OCI-LY7 (cell line): ENCODE data around the gene ISG15.

Experiments used
- CTCF ChIP-seq: fragments of 200-600 bp; sonication (generic); conservative IDR thresholded peaks from 2 replicates; pipeline ENCODE4 v1.5.1; 2014; ENCODE audit warnings: mild to moderate bottlenecking, antibody characterized with exemption, low read length, moderate library complexity, mixed read lengths
- EZH2phosphoT487 ChIP-seq: fragments of 200-600 bp; sonication (generic); IDR thresholded peaks from 2 replicates; pipeline ENCODE4 v1.6.1; 2018; ENCODE audit warnings: low read depth, borderline replicate concordance, mild to moderate bottlenecking, mixed run types, antibody characterized with exemption, low read length, moderate library complexity, mixed read lengths

- TF ChIP-seq CTCF (no peak), EZH2phosphoT487 (no peak)
Observed at GRCh38 chr1:981491-981954, 31.8 kb upstream of the ISG15 start.
